Measurements from ENCODE around the gene RTKN. TPM values are rescaled to one million over a fixed set of nuclear protein-coding genes. Genes with fewer than 3 reads are reported as not detected.
A peak's percentile ranks its signal among the peaks of the same experiment; 100 is the strongest.

RTKN gene
- total and polyA plus RNA-seq, 9 of the 15 experiments (the other 6 are each of a cell fraction or from before 2014, with no cell fraction given): 0.14 to 6.9 (median 3.6) TPM

DNA sequence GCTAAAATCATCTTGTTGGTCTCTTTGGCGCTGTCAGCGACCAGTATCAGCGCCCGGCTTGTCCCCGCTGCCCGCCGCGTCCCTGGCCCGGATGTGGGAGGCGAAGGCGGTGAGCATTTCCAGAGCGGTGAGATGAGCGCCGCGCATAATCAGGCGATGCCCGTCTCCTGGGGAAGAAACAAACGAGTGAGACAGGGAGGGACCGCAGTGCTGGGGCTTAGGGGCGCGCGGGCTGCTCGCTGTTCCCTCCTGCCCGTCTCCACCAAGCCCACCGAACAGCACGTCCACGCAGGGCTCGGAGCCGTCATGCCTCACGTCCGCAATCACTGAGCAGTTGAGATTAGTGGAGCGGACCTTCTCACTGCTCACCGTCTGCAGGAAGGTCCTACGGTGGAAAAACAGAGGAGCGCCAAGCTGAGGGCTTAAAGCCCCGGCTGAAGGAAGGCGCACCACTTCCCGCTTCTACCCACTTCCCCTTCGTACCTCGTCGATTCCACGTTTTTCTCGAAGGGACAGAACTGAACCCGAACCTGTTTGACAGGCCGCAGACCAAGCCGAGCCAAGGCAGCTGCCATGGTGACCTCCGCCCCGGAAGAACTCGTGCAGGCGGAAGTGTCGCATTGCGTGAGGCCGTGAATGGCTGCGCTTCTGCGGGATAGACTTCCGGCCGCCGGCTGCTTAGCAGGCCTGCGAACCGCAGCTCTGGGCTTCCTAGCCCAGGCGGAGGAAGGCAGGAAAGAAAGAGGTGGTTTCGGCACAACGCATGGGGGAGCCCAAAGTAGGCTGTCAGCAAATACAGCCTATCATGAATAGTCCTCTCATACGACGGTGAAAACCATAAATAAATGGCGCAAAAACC lies 30.6 kb upstream of the RTKN start, which contains the start of gene MRPL53 (continued):
- TF ChIP-seq GMEB1 (CRISPR knock-in tag; IDR thresholded peaks at IDR 0.05) (peak; percentile 58; the same call in 1 of the 2 replicates), KLF6 (CRISPR knock-in tag; IDR thresholded peaks at IDR 0.05; ENCODE audit: borderline replicate concordance) (peak; percentile 66; the same call in 1 of the 2 replicates), GATA2 (CRISPR knock-in tag; IDR thresholded peaks at IDR 0.05) (no peak), PRMT5 (CRISPR knock-in tag; IDR thresholded peaks at IDR 0.05) (no peak), RBBP5 (IDR thresholded peaks at IDR 0.05; ENCODE audit: borderline replicate concordance, insufficient read depth, low read length, poor library complexity, severe bottlenecking) (peak; percentile 85), RBM22 (IDR thresholded peaks at IDR 0.05; ENCODE audit: low read depth, low read length, poor library complexity, severe bottlenecking) (peak; percentile 76), ZBTB17 (CRISPR knock-in tag; IDR thresholded peaks at IDR 0.05) (peak; percentile 90), NFIX (CRISPR knock-in tag; IDR thresholded peaks at IDR 0.05; ENCODE audit: low read depth) (no peak), E2F8 (IDR thresholded peaks at IDR 0.05; ENCODE audit: low read depth, partially characterized antibody) (peak; percentile 94), CBX2 (IDR thresholded peaks at IDR 0.05; ENCODE audit: insufficient read depth, low read length, poor library complexity, severe bottlenecking) (no peak), ZNF586 (CRISPR knock-in tag; conservative IDR thresholded peaks at IDR 0.05) (0 out of 2 replicates have a peak, but pooled peaks have one; percentile 9), ZNF583 (CRISPR knock-in tag; IDR thresholded peaks at IDR 0.05) (0 out of 2 replicates have a peak, but pooled peaks have one; percentile 61), ELK1 (CRISPR knock-in tag; IDR thresholded peaks at IDR 0.05) (no peak), NRF1 (conservative IDR thresholded peaks at IDR 0.05 in 1 of 2, IDR thresholded peaks at IDR 0.05 in 1 of 2) (peak; percentile 76 to 83), ZBTB11 (CRISPR knock-in tag; IDR thresholded peaks at IDR 0.05) (peak; percentile 11 to 96 (median 65); a peak in 5 of 6 replicates), GTF2E2 (tag; IDR thresholded peaks at IDR 0.05) (peak; percentile 90), C11orf30 (IDR thresholded peaks at IDR 0.05; ENCODE audit: low read depth) (peak; percentile 98)

All from K562 (cell line).